HG02840 (cell line): ENCODE results near the gene GPC4.
"Not testable (repeated sequence)": the region's sequence is repeated elsewhere in the genome, so short reads cannot be mapped to it uniquely, and the experiment has no call there.

Experiments
- ATAC-seq: cut with Tn5 transposase; IDR thresholded peaks from one replicate; pipeline ENCODE4 v1.9.1; 2021; ENCODE audit warnings: mild to moderate bottlenecking, moderate library complexity, moderate number of reproducible peaks; ENCODE audit not compliant: unreplicated experiment, low FRiP score

The GPC4 gene

GRCh38 chrX:133373386-133374079, 41.8 kb downstream of the GPC4 start:
- no peak for ATAC-seq

GRCh38 chrX:133370696-133371275, 44.5 kb downstream of the GPC4 start:
- ATAC-seq: no peak

GRCh38 chrX:133369065-133369464, 46.2 kb downstream of the GPC4 start:
- no peak for ATAC-seq

- ATAC-seq: no peak
These were observed 48.6 kb downstream of the GPC4 start for GRCh38 chrX:133366735-133367134.

GRCh38 chrX:133365871-133366611, 49.2 kb downstream of the GPC4 start:
- no peak for ATAC-seq

GRCh38 chrX:133364865-133365264, 50.4 kb downstream of the GPC4 start:
- ATAC-seq: no peak

GRCh38 chrX:133364196-133364595, 51.1 kb downstream of the GPC4 start:
- no peak for ATAC-seq

GRCh38 chrX:133362538-133362937, 52.8 kb downstream of the GPC4 start:
- ATAC-seq: no peak

- no peak for ATAC-seq
These were observed 55.8 kb downstream of the GPC4 start for GRCh38 chrX:133359466-133359865.

GRCh38 chrX:133353233-133353632, 62.1 kb downstream of the GPC4 start:
- no peak for ATAC-seq

- ATAC-seq: no peak
These were observed 64.5 kb downstream of the GPC4 start for GRCh38 chrX:133350751-133351150.

- no peak for ATAC-seq
These were observed 69.3 kb downstream of the GPC4 start for GRCh38 chrX:133346026-133346425.

- no peak for ATAC-seq
These were observed 75.7 kb downstream of the GPC4 start for GRCh38 chrX:133339566-133339965.

GRCh38 chrX:133337250-133337649, 78.0 kb downstream of the GPC4 start:
- no peak for ATAC-seq

GRCh38 chrX:133335027-133335426, 80.3 kb downstream of the GPC4 start:
- ATAC-seq: no peak

- no peak for ATAC-seq
These were observed 82.0 kb downstream of the GPC4 start for GRCh38 chrX:133333154-133333750.

GRCh38 chrX:133332737-133333136, 82.6 kb downstream of the GPC4 start:
- no peak for ATAC-seq

- ATAC-seq: no peak
These were observed 84.3 kb downstream of the GPC4 start for GRCh38 chrX:133330956-133331355.

- no peak for ATAC-seq
These were observed 89.9 kb downstream of the GPC4 start for GRCh38 chrX:133325422-133325821.

- ATAC-seq: no peak
These were observed 91.9 kb downstream of the GPC4 start for GRCh38 chrX:133323431-133323830.

GRCh38 chrX:133322269-133322668, 93.0 kb downstream of the GPC4 start:
- not testable (repeated sequence) for ATAC-seq
